Measurements from ENCODE around the gene LSM4.
"Not testable (repeated sequence)": the region's sequence is repeated elsewhere in the genome, so short reads cannot be mapped to it uniquely, and the experiment has no call there.

LSM4 gene

DNA sequence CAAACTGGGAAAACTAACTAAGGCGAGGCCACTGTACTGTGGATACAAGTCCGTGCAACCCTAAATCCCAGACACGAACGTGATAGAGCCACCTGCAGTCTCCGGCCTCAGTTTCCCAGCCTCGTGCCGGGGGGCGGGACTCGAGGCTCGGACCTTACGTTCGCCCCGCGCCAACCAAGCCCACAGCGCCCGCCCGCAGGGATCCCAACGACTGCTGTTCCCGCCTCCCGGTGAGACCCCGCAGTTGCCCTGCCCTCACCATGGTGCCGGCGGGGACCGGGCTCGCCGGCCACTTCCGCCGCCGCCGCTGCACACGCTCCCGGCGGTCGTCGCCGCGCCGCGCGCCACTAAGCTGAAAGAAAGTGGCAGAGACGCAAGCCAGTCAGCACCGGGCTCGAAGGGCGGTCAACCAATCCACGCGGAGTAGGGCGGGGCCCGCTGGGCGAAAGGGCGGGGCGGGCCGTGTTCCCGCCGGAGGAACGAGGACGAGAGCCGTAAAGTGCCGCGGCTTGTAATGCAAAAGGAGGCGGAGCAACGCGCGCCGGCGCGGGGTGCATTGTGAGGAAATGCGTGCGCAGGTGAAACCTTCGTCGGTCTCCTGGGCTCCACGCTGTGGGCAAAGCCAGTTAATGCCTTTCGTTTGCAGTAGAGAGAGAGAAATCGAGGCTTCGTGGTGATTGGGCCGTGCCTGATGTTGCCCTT, at the start of gene LSM4:
Gene LSM4, minus strand, starts transcription at position 318 of the 702 bp plus-strand sequence. Its CDS starts 56 bp downstream, at position 262.
- DNase-seq: peak; percentile 98

DNA sequence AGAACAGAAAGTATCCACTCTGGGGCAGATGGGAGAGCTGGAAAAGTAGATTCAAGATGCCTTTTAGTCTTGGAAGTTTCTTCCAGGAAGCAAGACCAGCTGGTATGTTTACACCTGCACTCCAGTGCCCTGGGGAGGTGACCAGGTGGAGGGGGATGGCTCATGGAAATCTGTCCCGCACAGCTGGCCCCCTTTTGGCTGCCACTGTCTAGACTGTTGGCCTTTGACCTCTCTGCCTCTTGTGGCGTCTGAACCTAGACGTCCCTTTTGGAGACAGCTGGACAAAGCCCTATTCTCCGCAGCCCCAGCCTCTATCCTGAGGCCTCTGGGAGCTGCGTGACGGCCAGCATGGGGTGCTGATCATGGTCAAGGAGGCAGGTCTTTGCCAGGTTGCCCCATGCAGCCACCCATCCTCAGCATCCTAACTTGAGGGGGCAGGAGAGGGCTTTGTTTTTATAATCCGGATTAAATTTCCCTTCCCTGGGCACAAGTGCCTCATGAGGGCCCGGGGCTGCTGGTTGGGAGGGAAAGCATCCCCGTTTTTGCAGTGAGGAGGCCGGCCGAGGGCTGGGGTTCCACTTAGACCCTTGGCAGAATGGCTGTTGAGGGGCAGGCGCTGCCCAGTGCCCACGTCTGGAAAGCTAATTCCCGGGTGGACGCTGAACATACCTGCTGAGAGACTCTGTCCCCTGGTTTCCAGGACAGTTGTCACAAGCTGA, 45.8 kb upstream of the LSM4 start:
- no peak for DNase-seq

DNA sequence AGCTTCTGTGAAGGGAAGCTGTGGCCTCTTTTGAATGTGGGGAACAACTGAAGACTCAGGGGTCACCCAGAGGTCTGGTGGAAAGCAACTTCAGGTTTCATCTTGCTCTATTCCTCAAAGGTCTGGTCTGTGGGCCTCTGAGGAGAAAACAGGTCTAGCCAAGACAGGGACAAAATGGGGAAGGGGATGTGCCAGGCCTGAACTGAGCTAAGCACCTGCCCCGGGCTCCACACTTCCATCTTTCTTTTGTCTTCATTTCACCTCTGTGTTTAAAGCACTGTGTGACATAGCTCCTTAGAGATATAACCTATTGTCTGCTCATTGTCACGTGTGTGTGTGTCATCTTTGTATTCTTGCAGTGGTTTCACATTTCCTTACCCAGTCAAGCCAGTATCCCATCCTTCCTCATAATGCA, 43.2 kb upstream of the LSM4 start:
- no peak for DNase-seq

DNA sequence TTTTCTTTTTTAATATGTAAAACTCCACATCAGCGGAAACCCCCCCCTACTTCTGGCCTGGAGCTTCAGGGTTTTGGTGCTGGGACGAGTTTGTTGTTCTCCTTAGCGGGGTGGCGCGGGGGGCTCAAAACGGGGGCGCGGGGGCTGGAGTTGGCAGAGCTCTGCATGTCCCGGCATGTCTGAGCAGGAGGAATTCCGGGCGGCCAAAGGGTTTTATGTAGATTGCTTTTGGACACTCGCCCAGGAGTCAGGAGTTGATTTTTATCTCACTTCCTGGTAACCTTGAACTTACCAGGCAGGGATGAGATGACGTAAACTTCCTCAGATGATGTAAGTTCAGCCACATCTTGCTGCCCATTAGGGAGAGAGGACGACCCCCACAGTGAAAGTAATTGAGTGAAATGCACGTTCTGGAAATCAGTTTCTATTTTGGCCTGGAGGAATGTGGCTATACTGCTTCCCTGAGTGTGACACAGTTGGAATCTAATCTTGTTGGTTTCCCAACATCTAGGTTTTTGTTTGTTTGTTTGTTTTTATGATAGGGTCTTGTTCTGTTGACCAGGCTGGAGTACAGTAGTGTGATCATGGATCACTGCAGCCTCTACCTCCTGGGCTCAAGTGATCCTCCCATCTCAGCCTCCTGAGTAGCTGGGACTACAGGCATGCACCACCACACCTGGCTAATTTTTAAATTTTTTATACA, 42.1 kb upstream of the LSM4 start:
- DNase-seq: no peak

DNA sequence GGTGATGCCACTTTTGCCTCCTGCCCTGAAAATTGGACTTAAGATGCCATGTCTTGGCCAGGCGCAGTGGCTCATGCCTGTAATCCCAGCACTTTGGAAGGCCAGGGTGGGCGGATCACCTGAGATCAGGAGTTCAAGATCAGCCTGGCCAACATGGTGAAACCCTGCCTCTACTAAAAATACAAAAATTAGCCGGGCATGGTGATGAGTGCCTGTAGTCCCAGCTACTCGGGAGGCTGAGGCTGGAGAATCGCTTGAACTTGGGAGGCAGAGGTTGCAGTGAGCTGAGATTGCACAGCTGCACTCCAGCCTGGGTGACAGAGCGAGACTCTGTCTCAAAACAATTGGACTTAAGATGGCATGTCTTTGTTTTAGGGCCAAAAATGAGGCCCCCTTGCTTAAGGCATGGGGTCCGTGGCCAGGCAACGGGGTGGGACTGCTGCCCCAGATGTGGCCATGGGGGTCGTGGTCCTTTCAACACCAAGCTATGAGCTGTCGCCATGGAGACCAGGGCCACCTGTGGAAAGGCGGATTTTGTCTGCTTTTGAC, 41.5 kb upstream of the LSM4 start:
- DNase-seq: not testable (repeated sequence)

DNA sequence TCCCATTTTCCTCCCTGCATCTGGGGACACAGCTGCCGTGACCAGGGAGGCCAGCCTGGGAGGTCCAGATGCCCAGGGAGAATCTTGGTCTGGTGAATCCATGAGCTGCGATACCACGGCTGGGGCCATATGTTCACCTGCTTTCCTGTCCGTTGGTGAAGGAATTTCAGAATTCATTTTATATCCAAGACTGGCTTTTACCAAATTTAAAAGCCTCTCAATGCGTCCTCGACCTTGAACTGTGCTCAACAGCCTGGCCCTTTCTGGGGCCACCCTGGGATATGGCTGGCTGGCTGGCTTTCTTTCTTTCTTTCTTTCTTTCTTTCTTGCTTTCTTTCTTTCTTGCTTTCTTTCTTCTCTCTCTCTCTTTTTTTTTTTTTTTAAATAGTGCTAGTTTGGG, 40.9 kb upstream of the LSM4 start:
- DNase-seq: no peak

DNA sequence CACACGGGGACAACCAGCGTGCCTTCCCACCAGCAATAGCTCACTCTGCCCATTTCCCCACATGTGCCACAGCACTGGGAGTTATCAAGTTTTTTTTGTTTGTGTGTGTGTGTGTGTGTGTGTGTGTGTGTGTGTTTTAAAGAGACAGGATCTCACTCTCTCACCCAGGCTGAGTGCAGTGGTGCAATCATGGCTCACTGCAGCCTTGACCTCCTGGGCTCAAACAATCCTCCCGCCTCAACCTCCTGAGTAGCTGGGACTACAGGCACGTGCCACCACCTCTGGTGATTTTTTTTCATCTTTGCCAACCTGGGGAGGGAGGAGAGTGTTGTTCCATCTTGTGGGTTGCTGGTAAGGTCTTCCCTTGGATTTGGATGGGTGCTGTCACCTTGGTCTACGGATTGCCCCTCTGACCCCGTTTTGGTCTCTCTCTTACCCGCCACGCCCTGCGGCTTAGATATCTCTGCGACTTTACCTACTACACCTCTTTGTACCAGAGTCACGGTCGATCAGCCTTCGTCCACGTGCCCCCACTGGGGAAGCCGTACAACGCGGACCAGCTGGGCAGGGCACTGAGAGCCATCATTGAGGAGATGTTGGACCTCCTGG, 40.2 kb upstream of the LSM4 start:
- no peak for DNase-seq

DNA sequence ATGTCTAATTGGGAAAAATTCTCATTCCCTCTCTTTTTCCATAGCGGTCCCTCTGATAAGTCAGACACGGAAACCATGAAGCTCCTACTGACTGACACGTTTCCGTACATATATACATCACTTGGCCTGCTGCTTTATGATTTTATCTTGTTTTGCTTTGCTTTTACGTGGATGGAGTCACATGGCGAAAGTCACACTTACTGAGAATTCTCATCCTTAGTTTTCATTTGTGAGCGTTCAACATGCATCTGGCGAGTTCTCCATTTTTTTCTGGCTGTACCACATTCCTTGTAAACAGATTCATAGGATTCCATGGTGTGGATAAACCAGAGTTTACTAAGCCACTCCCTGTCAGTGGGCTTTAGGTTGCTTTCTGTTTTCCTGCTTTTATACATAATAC, 38.8 kb upstream of the LSM4 start:
- no peak for DNase-seq

DNA sequence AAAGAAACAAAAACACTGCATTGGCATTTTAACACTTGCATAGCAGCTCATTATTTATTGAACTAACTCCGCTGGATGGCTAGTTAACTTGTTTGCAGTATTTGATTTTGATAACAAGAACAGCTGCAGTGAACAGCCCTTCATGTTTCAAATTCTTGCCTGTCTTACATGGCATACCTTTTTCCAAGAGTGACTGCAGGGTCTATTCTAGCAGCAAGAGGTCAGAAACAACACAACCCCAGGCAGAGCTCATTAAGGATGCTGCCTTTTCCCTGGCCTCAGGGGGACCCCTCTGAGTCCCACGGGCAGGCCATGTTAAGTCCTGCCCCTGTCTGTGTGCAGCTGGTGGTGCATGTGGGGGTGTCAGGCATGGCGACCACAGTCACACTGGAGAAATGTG, 34.2 kb upstream of the LSM4 start:
- DNase-seq: no peak

DNA sequence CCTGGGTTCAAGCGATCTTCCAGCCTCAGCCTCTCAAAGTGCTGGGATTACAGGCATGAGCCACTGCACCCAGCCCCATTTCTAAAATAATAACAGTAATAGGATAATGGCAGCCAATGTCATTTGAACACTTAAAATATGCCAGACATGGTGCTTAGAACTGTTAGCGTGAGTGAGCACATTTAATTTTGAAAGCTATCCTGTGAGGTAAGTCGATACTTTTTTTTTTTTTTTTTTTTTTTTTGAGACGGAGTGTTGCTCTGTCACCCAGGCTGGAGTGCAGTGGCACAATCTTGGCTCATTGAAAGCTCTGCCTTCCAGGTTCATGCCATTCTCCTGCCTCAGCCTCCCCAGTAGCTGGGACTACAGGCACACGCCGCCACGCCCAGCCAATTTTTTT, 31.9 kb upstream of the LSM4 start:
- DNase-seq: peak; percentile 28

DNA sequence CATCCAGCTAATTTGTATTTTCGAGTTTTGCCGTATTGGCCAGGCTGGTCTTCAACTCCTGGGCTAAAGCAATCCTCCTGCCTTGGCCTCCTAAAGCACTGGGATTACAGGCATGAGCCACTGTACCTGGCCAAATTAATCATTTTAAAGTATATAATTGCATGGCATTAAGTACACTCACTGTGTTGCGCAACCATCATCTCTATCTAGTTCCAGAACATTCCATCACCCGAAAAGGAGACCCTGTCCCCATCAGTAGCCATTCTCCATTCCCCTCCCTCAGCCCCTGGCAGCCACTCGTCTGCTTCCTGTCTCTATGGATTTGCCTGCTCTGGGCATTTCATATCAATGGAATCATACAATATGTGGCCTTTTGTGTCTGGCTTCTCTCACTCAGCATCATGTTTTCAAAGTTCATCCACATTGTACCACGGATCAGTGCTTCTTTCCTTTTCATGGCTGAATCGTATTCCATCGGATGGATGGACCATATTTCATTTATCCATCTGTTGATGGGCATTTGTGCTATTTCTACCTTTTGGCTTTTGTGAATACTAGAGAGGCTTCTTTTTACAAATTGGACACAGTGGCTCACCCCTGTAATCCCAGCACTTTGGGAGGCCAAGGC, 30.6 kb upstream of the LSM4 start:
- no peak for DNase-seq

DNA sequence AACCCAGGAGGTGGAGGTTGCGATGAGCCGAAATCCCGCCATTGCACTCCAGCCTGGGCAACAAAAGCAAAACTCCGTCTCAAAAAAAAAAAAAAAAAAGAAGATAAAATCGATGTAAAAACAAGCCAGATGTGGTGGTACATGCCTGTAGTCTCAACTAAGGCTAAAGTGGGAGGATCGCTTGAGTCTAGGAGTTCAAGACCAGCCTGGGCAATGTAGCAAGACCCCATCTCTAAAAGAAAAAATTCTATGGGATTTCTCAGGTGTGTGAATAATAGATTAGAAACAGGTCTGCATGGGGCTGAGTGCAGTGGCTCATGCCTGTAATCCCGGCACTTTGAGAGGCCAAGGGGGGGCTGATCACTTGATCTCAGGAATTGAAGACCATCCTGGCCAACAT, 28.7 kb upstream of the LSM4 start:
- DNase-seq: no peak

DNA sequence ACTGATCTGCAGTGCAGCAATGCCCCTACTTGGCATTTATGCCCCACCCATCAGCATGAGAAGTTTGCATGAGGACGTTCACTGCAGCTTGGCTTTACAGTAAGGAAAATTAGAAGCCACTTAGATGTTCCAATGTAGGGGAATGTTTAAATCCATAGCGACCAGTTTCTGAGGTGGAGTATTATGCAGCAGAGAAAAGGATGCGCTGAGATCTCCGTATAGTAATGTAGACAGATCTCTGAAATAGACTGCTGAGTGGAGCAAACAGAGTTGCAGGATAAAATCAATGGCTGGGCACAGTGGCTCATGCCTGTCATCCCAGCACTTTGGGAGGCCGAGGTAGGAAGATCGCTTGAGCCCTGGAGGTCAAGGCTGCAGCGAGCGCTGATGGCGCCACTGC, 27.6 kb upstream of the LSM4 start:
- DNase-seq: no peak

DNA sequence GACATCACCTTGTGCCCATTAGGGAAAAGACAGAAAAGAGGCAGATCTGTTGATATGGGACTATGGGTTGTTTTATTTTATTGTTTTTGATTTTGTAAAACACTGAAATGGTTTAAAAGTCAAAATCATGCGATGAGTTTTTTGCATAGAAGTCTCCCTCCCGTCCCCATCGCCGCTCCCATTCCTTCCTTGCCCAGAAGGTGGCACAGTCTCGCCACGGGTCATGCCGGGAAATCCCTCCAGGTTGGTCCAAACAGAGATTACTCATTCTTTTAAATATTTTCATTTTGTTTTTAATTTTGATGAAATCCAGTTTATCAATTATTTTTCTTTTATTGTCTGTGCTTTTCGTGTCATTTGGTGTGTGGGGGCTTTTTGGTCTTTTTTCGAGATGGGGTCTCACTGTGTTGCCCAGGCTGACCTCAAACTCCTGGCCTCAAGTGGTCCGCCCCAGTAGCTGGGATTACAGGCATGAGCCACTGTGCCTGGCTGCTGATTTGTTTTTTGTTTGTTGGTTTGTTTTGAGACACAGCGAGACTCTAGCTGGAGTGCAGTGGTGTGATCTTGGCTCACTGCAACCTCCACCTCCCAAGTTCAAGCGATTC, 26.8 kb upstream of the LSM4 start:
- peak; percentile 31 for DNase-seq

DNA sequence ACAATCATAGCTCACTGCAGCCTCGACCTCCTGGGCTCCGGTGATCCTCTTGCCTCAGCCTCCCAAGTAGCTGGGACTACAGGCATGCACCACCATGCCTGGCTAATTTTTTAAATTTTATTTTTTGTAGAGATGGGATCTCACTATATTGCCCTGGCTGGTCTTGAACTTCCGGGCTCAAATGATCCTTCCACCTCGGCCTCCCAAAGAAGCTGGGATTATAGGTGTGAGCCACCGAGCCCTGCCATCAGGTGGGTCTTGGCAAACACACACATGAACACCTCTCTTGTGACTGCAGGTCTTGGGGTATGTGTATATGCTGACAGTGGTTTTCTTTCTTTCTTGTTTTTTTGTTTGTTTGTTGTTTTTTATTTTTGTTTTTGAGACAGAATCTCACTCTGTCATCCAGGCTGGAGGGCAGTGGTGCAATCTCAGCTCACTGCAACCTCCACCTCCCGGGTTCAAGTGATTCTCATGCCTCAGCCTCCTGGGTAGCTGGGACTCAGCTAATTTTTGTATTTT, 26.0 kb upstream of the LSM4 start:
- DNase-seq: not testable (repeated sequence)

DNA sequence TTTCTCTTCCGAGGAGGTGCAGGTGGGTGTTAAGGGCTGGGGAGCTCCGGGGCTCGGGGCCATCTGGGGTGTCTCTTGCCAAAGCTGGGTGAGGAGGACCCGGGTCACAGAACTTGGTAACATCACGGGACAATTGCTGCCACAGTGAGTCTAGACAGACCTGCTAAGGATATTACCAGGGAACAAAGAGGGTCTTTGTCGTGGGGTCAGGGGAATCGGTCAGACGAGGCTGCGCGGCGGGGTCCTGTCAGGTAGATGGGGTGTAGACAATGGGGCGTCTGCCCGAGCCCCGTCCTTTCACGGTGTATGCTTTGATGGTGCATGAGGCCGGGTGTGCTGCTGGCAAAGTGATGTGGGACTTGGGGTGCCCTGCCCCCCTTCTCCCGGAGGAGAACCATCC, 25.3 kb upstream of the LSM4 start:
- no peak for DNase-seq

DNA sequence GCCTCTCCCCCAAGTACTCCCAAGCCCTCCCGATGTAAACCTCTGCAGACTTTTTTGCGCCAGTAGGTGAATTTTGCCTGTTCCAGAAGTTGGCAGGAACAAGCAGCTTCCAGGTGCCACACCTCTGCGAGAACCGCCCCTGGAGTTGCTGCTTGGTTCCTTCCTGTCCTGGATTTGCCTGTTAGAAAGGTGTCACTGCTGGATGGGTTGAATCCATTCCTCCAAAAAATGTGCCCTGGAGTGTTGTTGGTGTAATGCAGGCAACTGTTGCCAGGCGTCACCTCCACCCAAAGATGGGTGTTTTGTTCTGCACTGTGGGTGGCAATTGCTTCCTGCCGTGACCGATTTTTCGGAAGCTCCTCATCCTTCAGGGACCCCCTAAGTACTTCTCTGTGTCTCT, 23.2 kb upstream of the LSM4 start:
- no peak for DNase-seq

DNA sequence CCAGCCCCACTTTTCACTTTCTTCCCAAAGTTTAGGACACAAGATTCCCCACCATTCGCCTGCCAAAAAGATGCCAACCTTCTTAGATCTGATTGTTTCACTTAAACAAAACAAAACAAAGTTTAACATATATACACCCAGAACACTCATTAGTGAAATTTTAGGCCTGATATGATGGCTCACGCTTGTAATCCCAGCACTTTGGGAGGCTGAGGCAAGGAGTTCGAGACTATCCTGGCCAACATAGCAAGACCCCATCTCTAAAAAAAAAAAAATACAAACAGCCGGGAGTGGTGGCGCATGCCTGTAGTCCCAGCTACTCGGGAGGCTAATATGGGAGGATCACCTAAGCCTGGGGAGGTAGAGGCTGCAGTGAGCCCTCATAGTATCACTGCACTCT, 22.4 kb upstream of the LSM4 start:
- DNase-seq: no peak

DNA sequence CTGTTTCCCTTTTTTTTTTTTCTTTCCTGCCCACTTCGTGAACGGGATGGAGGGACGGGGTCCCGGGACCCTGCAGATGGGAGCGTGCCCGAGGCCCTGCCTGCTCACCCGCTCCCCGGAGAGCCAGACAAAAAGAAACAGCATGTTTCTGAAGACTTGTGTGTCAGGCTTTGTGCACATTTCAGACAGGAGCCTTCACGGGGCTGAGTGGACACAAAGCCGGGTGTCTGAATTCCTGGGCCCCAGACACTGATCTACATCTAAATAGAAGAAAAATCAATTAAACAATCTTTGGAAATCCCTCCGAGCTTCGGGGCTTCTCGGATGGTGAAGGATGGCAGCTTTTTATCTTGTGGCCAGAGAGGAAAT, 21.7 kb upstream of the LSM4 start:
- no peak for DNase-seq

DNA sequence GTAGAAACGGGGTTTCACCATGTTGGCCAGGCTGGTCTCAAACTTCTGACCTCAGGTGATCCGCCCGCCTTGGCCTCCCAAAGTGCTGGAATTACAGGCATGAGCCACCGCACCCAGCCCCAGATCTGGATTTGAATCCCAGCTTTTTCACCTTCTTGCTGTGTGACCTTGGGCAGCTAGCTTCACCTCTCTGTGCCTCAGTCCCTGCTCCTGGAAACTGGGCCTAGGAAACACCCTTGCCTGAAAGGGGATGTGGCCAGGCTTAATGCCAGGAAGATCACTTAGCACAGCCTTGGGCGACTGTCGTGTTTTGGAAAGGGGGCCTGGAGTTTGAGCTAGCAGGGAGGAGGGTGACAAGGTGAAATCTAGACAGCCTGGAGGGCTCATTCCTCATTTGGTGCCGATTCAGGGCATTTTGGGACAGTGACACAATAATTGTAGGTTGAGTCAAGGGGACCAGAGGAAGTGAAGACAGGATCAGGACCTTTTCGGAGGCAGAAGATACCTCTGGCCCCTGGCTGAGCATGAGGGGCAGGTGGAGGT, 19.3 kb upstream of the LSM4 start:
- DNase-seq: no peak

DNA sequence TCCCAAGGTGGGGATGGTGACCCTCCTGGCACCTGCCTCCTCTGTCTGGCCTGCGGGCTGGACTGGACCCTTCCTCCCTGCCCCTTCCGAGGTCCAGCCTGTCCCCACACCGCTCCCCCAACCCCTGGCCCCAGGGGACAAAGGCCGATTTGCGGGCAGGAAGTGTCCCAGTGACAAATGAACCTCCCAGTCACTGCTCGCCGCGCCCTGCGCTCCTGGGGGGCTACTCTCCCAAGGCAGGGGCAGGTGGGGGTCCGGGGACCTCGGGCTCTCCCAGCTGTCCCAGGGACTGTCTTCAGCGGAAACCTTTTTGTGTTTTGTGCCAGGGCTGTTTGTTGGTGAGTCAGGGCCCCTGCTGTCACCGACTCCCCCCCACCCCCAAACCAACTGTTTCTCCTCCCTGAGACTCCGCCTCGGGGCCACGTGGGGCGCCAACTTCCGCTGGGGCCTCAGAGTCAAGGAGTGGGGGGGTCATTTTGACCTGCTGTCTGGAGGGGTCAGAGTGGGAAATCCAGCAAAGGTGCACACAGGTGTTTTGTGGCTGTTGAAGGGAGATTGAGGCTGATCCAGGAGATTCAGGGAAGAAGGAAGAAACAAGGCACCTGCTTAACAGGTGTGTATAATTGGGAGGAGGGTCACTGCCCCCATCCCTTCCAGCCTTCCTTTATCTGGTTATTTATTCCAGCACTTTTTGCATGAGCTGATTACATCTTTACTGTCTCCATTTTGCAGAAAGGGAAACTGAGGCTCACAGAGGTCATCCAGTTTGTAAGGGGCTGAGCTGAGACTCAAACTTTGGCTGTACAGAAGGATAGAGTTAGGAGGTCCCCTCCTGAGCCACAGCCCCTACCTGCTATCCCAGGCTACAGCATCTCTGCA, 18.4 kb upstream of the LSM4 start:
- DNase-seq: peak; percentile 30

Measured in NCI-H2171 (cell line).